ENCODE data around the gene L3MBTL3.

Gene L3MBTL3

DNA sequence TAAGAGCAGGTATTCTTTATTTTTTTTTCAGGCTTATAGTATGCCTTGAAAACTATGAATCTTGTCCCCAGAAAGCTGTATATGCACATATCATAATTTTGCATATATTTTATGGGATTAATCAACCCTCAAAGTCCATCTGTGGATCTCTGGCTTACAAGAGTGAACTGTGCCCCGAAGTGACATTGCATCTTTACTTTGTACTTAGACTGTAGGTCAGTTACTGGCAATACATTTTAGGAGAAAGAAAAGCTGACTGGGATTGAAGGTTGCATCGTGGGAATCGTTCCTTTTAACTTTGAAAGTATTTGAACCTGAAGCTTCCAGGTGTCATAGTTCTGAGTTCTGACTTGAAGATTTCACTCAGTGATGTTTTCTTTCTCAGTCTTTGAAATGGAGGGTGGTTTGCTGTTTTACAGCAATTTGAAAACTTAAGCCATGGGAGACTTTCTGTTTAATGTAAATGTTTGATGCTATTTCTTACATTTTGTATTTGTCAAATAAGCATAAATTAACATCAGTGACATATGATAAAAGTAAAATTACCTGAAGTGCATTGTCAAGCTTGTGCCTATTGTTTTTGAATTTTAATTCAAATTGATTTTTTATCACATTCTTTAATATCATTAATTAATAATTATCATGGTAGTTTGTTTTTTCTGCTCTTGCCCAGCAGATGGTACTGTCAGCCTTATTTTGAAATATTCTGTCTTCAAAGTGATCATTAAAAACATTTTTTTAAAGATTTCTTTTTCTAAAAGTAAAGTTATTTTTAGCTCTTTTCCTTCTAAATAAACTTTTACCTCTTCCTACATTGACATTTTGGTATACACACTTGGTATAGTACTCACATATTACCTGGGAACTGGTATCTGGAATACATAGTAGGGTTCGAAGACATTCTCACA is 29.0 kb downstream of the L3MBTL3 start:
- H3K9me3 ChIP-seq (ENCODE audit: severe bottlenecking) = no peaks in the 10 kb centered on the region
- TF ChIP-seq, protein P1, sequence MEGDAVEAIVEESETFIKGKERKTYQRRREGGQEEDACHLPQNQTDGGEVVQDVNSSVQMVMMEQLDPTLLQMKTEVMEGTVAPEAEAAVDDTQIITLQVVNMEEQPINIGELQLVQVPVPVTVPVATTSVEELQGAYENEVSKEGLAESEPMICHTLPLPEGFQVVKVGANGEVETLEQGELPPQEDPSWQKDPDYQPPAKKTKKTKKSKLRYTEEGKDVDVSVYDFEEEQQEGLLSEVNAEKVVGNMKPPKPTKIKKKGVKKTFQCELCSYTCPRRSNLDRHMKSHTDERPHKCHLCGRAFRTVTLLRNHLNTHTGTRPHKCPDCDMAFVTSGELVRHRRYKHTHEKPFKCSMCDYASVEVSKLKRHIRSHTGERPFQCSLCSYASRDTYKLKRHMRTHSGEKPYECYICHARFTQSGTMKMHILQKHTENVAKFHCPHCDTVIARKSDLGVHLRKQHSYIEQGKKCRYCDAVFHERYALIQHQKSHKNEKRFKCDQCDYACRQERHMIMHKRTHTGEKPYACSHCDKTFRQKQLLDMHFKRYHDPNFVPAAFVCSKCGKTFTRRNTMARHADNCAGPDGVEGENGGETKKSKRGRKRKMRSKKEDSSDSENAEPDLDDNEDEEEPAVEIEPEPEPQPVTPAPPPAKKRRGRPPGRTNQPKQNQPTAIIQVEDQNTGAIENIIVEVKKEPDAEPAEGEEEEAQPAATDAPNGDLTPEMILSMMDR (IDR thresholded peaks at IDR 0.05; ENCODE audit: low read depth, low read length) = no peak
- no peak overlapping the region for H3K4me3 ChIP-seq (ENCODE audit: low read depth, low read length)
- no peak overlapping the region for H3K27ac ChIP-seq
- no peaks in the 10 kb centered on the region for H3K36me3 ChIP-seq
- no peaks in the 10 kb centered on the region for H3K27me3 ChIP-seq (ENCODE audit: insufficient read depth, low read depth, severe bottlenecking)
- DNase-seq = no peak

DNA sequence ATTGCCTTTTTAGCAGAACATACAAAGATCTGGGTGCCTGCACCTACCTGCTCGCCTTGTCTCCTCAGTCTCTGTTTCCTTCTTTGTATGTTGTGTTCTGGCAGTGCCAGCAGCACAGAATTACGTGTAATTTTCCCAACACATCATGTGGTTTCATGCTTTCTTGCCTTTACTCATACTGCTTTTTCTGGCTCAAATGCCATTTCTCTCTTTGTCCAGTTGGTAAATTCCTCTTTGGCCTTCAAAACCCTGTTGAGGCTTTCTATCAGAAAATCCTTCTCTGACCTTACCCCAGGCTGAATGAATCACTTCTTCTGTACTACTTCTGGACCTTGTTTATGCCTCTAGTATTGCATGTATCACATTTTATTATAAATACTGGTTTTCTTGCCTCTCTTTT is 31.8 kb downstream of the L3MBTL3 start:
- H3K4me3 ChIP-seq (ENCODE audit: low read depth, low read length) = no peak overlapping the region
- TF ChIP-seq, protein P1 (IDR thresholded peaks at IDR 0.05; ENCODE audit: low read depth, low read length) = no peak
- H3K36me3 ChIP-seq = no peaks in the 10 kb centered on the region
- no peak overlapping the region for H3K27ac ChIP-seq
- no peak for DNase-seq
- no peaks in the 10 kb centered on the region for H3K9me3 ChIP-seq (ENCODE audit: severe bottlenecking)
- H3K27me3 ChIP-seq (ENCODE audit: insufficient read depth, low read depth, severe bottlenecking) = no peaks in the 10 kb centered on the region

DNA sequence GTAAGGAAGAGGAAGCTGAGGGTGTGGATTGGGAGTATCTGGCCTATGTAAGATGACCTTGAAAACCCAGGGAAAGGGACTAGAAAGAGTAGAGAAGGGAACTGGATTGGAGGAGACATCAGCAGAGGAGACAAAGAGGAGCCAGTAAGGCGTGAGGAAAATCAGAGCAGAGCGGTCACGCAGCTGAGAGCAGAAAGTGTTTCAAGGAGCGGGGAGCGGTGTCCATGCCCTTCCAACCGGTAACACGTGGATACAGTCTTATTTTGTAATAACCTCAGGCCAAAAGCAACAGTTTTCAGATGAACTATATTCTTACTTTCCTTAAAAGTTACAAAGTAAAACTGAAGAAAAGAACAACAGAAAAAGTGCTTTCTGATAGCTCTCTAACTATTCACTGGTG is 36.3 kb downstream of the L3MBTL3 start:
- H3K4me3 ChIP-seq (ENCODE audit: low read depth, low read length) = no peak overlapping the region
- TF ChIP-seq, protein P1 (IDR thresholded peaks at IDR 0.05; ENCODE audit: low read depth, low read length) = no peak
- no peaks in the 10 kb centered on the region for H3K27me3 ChIP-seq (ENCODE audit: insufficient read depth, low read depth, severe bottlenecking)
- no peak overlapping the region for H3K27ac ChIP-seq
- DNase-seq = no peak
- no peaks in the 10 kb centered on the region for H3K36me3 ChIP-seq
- H3K9me3 ChIP-seq (ENCODE audit: severe bottlenecking) = no peaks in the 10 kb centered on the region

DNA sequence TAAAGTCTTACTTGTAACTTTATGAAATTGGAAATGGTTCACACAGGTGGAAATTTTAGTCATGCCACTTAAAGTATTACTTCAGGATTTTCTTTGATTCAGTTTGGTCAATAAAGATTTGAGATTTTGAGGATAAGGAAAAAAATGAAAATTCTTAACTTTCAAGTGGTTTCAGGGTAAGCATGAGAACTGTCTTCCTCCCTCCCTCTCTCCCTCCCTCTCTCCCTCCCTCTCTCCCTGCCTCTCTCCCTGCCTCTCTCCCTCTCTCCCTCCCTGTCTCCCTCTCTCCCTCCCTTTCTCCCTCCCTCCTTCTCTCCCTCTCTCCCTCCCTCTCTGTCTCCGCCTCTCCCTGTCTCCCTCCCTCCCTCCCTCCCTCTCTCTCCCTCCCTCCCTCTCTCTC is 36.9 kb downstream of the L3MBTL3 start:
- Histone ChIP-seq H3K9me3 (ENCODE audit: severe bottlenecking) (no peaks in the 10 kb centered on the region), H3K27me3 (ENCODE audit: insufficient read depth, low read depth, severe bottlenecking) (no peaks in the 10 kb centered on the region), H3K4me3 (ENCODE audit: low read depth, low read length) (no peak overlapping the region), H3K27ac (no peak overlapping the region), H3K36me3 (no peaks in the 10 kb centered on the region)
- TF ChIP-seq, protein P1 (IDR thresholded peaks at IDR 0.05; ENCODE audit: low read depth, low read length) = no peak
- no peak for DNase-seq

DNA sequence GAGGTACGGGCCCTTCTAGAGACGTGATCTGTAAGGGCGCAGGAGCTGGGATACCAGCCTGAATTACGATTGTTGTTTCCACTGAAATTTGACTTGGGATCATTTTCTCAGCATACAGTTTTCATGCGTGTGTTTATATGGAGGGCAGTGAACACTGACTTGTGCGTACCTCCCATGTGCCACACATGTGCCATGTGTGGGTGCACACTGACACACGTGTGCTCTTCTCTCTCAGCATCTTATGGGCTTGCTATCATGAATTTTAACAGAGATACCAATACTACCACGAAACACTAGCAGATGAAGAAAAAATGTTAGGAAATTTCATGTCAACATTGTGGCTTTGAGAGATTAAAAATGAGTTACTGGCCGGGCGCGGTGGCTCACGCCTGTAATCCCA is 39.1 kb downstream of the L3MBTL3 start:
- H3K36me3 ChIP-seq = no peaks in the 10 kb centered on the region

More for the DNA sequence above, 39.1 kb downstream of the L3MBTL3 start:
- no peak overlapping the region for H3K27ac ChIP-seq
- H3K4me3 ChIP-seq (ENCODE audit: low read depth, low read length) = no peak overlapping the region
- no peaks in the 10 kb centered on the region for H3K9me3 ChIP-seq (ENCODE audit: severe bottlenecking)
- TF ChIP-seq, protein P1 (IDR thresholded peaks at IDR 0.05; ENCODE audit: low read depth, low read length) = no peak
- no peaks in the 10 kb centered on the region for H3K27me3 ChIP-seq (ENCODE audit: insufficient read depth, low read depth, severe bottlenecking)
- no peak for DNase-seq
